ENCODE measurements around the gene INTS2. TPM values are rescaled to one million over a fixed set of nuclear protein-coding genes. Genes with fewer than 3 reads are reported as not detected.

The INTS2 gene
- total RNA-seq, 1 donor = 9.8 TPM

- no peak for DNase-seq (ENCODE audit: insufficient read length, low spot score, missing footprints)
- H3K4me1 ChIP-seq (ENCODE audit: insufficient read depth, low read length) = no peaks in the 10 kb centered on the region
- no peak overlapping the region for H3K4me3 ChIP-seq (ENCODE audit: insufficient read depth, low read length)
- no peak overlapping the region for H3K4me2 ChIP-seq (ENCODE audit: insufficient read depth, low read length)
- H3K27ac ChIP-seq (ENCODE audit: low read depth, low read length) = no peak overlapping the region
- no peaks in the 10 kb centered on the region for H3K27me3 ChIP-seq (ENCODE audit: insufficient read depth, low read length)
- H2AFZ ChIP-seq (ENCODE audit: low read length) = no peak overlapping the region
- no peaks in the 10 kb centered on the region for H4K20me1 ChIP-seq (ENCODE audit: insufficient read depth, low read length)
- H3K9me3 ChIP-seq (ENCODE audit: low read depth, low read length) = no peaks in the 10 kb centered on the region
- TF ChIP-seq CTCF (IDR thresholded peaks at IDR 0.05; ENCODE audit: extremely low read depth, low read depth, low read length) = no peak
- H3K79me2 ChIP-seq (ENCODE audit: insufficient read depth, low read length) = no peaks in the 10 kb centered on the region
- H3K36me3 ChIP-seq (ENCODE audit: insufficient read depth, low read length) = peaks cover 2% of the 10 kb centered on the region
These were observed 80.1 kb downstream of the INTS2 start for GRCh38 chr17:61847659-61848058.

- no peak overlapping the region for H3K4me3 ChIP-seq (ENCODE audit: insufficient read depth, low read length)
- no peaks in the 10 kb centered on the region for H4K20me1 ChIP-seq (ENCODE audit: insufficient read depth, low read length)
- DNase-seq (ENCODE audit: insufficient read length, low spot score, missing footprints) = no peak
- TF ChIP-seq CTCF (IDR thresholded peaks at IDR 0.05; ENCODE audit: extremely low read depth, low read depth, low read length) = no peak
- no peaks in the 10 kb centered on the region for H3K27me3 ChIP-seq (ENCODE audit: insufficient read depth, low read length)
- no peaks in the 10 kb centered on the region for H3K9me3 ChIP-seq (ENCODE audit: low read depth, low read length)
- no peak overlapping the region for H3K27ac ChIP-seq (ENCODE audit: low read depth, low read length)
- H3K79me2 ChIP-seq (ENCODE audit: insufficient read depth, low read length) = no peaks in the 10 kb centered on the region
- H2AFZ ChIP-seq (ENCODE audit: low read length) = no peak overlapping the region
- H3K36me3 ChIP-seq (ENCODE audit: insufficient read depth, low read length) = peaks cover 2% of the 10 kb centered on the region
- H3K4me1 ChIP-seq (ENCODE audit: insufficient read depth, low read length) = no peaks in the 10 kb centered on the region
- H3K4me2 ChIP-seq (ENCODE audit: insufficient read depth, low read length) = no peak overlapping the region
These were observed 80.9 kb downstream of the INTS2 start for GRCh38 chr17:61846761-61847375.

GRCh38 chr17:61846088-61846487, 81.7 kb downstream of the INTS2 start:
- Histone ChIP-seq H3K36me3 (ENCODE audit: insufficient read depth, low read length) (peaks cover 2% of the 10 kb centered on the region), H3K4me3 (ENCODE audit: insufficient read depth, low read length) (no peak overlapping the region), H2AFZ (ENCODE audit: low read length) (no peak overlapping the region), H3K27ac (ENCODE audit: low read depth, low read length) (no peak overlapping the region), H3K27me3 (ENCODE audit: insufficient read depth, low read length) (no peaks in the 10 kb centered on the region), H3K4me2 (ENCODE audit: insufficient read depth, low read length) (no peak overlapping the region), H3K9me3 (ENCODE audit: low read depth, low read length) (no peaks in the 10 kb centered on the region), H3K4me1 (ENCODE audit: insufficient read depth, low read length) (no peaks in the 10 kb centered on the region), H3K79me2 (ENCODE audit: insufficient read depth, low read length) (no peaks in the 10 kb centered on the region), H4K20me1 (ENCODE audit: insufficient read depth, low read length) (no peaks in the 10 kb centered on the region)
- no peak for TF ChIP-seq CTCF (IDR thresholded peaks at IDR 0.05; ENCODE audit: extremely low read depth, low read depth, low read length)
- DNase-seq (ENCODE audit: insufficient read length, low spot score, missing footprints) = no peak

GRCh38 chr17:61843435-61843834, 84.3 kb downstream of the INTS2 start:
- no peak for TF ChIP-seq CTCF (IDR thresholded peaks at IDR 0.05; ENCODE audit: extremely low read depth, low read depth, low read length)
- Histone ChIP-seq H3K36me3 (ENCODE audit: insufficient read depth, low read length) (peaks cover 2% of the 10 kb centered on the region), H3K79me2 (ENCODE audit: insufficient read depth, low read length) (no peaks in the 10 kb centered on the region), H3K4me2 (ENCODE audit: insufficient read depth, low read length) (no peak overlapping the region), H3K27ac (ENCODE audit: low read depth, low read length) (no peak overlapping the region), H4K20me1 (ENCODE audit: insufficient read depth, low read length) (no peaks in the 10 kb centered on the region), H2AFZ (ENCODE audit: low read length) (no peak overlapping the region), H3K4me1 (ENCODE audit: insufficient read depth, low read length) (no peaks in the 10 kb centered on the region), H3K27me3 (ENCODE audit: insufficient read depth, low read length) (no peaks in the 10 kb centered on the region), H3K4me3 (ENCODE audit: insufficient read depth, low read length) (no peak overlapping the region), H3K9me3 (ENCODE audit: low read depth, low read length) (no peaks in the 10 kb centered on the region)
- DNase-seq (ENCODE audit: insufficient read length, low spot score, missing footprints) = no peak
